ENCODE data around the gene RAB36. TPM values are rescaled to one million over a fixed set of nuclear protein-coding genes. Genes with fewer than 3 reads are reported as not detected.
A peak's percentile ranks its signal among the peaks of the same experiment; 100 is the strongest.

Gene RAB36
- total and polyA plus RNA-seq, 3 experiments from 2014 or later: 0.93 to 1.5 (median 1.5) TPM

DNA sequence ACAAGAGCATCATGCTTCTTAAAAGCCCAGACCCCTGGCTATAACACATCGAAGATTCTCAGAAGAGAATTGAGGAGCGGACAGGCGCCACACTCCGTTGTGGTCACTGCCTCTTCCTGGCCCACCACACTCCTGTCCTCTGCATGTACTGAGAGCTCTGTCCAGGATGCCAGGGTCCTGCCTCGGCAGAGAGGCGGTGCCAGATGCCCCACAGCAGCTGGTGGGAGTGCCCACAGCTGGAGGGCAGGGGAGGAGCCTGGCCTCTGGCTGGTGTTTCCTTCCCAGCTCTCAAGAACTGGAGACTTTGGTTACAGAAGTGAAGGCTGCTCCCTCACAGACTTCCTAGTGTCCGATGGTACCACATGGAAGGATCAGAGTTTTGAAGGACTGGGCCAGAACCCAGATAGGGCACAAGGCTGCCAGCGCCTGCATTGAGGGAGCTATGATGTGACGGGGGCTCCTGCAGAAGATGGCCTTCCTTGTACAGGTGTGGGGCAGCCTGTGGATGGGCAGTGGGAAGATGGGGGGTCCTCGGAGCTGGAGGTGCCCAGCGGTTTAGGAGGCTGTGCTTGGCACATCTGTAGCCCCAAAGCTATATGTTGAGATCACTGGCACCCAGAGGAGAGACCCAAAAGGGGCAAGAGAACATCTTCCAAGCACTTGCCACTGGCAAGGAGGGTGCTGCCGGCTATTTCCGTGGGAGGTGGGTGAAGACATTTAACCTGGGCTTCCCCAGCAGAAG, 22.9 kb upstream of the RAB36 start:
- Mint-ChIP-seq H3K9me3 (no peaks in the 10 kb centered on the region), H3K4me1 (peaks cover 11 to 25% (median 11%) of the 10 kb centered on the region in 3 donors), H3K36me3 (peaks cover 0 to 4% (median 0%) of the 10 kb centered on the region in 3 donors), H3K27me3 (no peaks in the 10 kb centered on the region), H3K4me3 (no peak overlapping the region), H3K27ac (peak overlapping the region in 3 of 8 donors; percentile 38 to 95 (median 43))
- Histone ChIP-seq H3K4me3 (ENCODE audit: low read length) (no peak overlapping the region), H3K9me3 (ENCODE audit: low read length) (no peaks in the 10 kb centered on the region), H3K27me3 (ENCODE audit: insufficient read depth, low read length, poor library complexity, severe bottlenecking) (peaks cover 4% of the 10 kb centered on the region), H3K36me3 (ENCODE audit: insufficient read depth, low read length) (no peaks in the 10 kb centered on the region), H3K27ac (ENCODE audit: low read depth, low read length) (no peak overlapping the region), H3K4me1 (ENCODE audit: insufficient read depth, low read length) (peaks cover 16% of the 10 kb centered on the region)
- no peak for DNase-seq
- ChIA-PET CTCF (interaction anchor here (1.0 to 1.2 kb wide), 3 partner anchors 9 to 369 kb away, joined by 3 read pairs; partner anchors contain the start of gene RAB36), POLR2A (no interaction called here)

- Mint-ChIP-seq H3K36me3 (peaks cover 0 to 4% (median 0%) of the 10 kb centered on the region in 3 donors), H3K27me3 (no peaks in the 10 kb centered on the region), H3K4me3 (no peak overlapping the region), H3K9me3 (no peaks in the 10 kb centered on the region), H3K27ac (peak overlapping the region in 4 of 8 donors; percentile 6 to 66 (median 25)), H3K4me1 (peaks cover 11 to 26% (median 12%) of the 10 kb centered on the region in 3 donors)
- CTCF ChIA-PET: interaction anchor here (0.7 to 7.1 kb wide), 4 partner anchors 9 to 165 kb away, joined by 3 to 106 read pairs (median 4); no protein-coding TSS in a partner anchor
- no peaks in the 10 kb centered on the region for H3K36me3 ChIP-seq (ENCODE audit: insufficient read depth, low read length)
- no peak for DNase-seq
- no peaks in the 10 kb centered on the region for H3K9me3 ChIP-seq (ENCODE audit: low read length)
- H3K27ac ChIP-seq (ENCODE audit: low read depth, low read length): no peak overlapping the region
- H3K27me3 ChIP-seq (ENCODE audit: insufficient read depth, low read length, poor library complexity, severe bottlenecking): peaks cover 4% of the 10 kb centered on the region
- H3K4me3 ChIP-seq (ENCODE audit: low read length): no peak overlapping the region
- POLR2A ChIA-PET: interaction anchor here (0.7 kb wide), 1 partner anchor 356 kb away, joined by 8 read pairs; no protein-coding TSS in a partner anchor
- peaks cover 16% of the 10 kb centered on the region for H3K4me1 ChIP-seq (ENCODE audit: insufficient read depth, low read length)
Measured at GRCh38 chr22:23122992-23123803, 22.1 kb upstream of the RAB36 start.

GRCh38 chr22:23123804-23124254, 21.4 kb upstream of the RAB36 start:
- no peaks in the 10 kb centered on the region for H3K27me3 Mint-ChIP-seq
- H3K4me1 Mint-ChIP-seq: peaks cover 14 to 28% (median 16%) of the 10 kb centered on the region in 3 donors
- DNase-seq: no peak
- H3K4me3 Mint-ChIP-seq: no peak overlapping the region
- H3K4me3 ChIP-seq (ENCODE audit: low read length): no peak overlapping the region
- H3K27me3 ChIP-seq (ENCODE audit: insufficient read depth, low read length, poor library complexity, severe bottlenecking): peaks cover 4% of the 10 kb centered on the region
- no peak overlapping the region for H3K27ac ChIP-seq (ENCODE audit: low read depth, low read length)
- H3K36me3 Mint-ChIP-seq: peaks cover 0 to 4% (median 0%) of the 10 kb centered on the region in 3 donors
- no peaks in the 10 kb centered on the region for H3K36me3 ChIP-seq (ENCODE audit: insufficient read depth, low read length)
- peak overlapping the region in 2 of 8 donors; percentile 21 to 29 for H3K27ac Mint-ChIP-seq
- peaks cover 16% of the 10 kb centered on the region for H3K4me1 ChIP-seq (ENCODE audit: insufficient read depth, low read length)
- ChIA-PET CTCF (interaction anchor here (0.7 to 7.1 kb wide), 3 partner anchors 10 to 166 kb away, joined by 3 to 106 read pairs (median 4); no protein-coding TSS in a partner anchor), POLR2A (interaction anchor here (0.7 kb wide), 1 partner anchor 356 kb away, joined by 8 read pairs; no protein-coding TSS in a partner anchor)
- no peaks in the 10 kb centered on the region for H3K9me3 Mint-ChIP-seq
- no peaks in the 10 kb centered on the region for H3K9me3 ChIP-seq (ENCODE audit: low read length)

- Histone ChIP-seq H3K27me3 (ENCODE audit: insufficient read depth, low read length, poor library complexity, severe bottlenecking) (peaks cover 4% of the 10 kb centered on the region), H3K4me1 (ENCODE audit: insufficient read depth, low read length) (peaks cover 7% of the 10 kb centered on the region), H3K4me3 (ENCODE audit: low read length) (no peak overlapping the region), H3K36me3 (ENCODE audit: insufficient read depth, low read length) (no peaks in the 10 kb centered on the region), H3K27ac (ENCODE audit: low read depth, low read length) (no peak overlapping the region), H3K9me3 (ENCODE audit: low read length) (no peaks in the 10 kb centered on the region)
- no peaks in the 10 kb centered on the region for H3K9me3 Mint-ChIP-seq
- H3K36me3 Mint-ChIP-seq: no peaks in the 10 kb centered on the region
- POLR2A ChIA-PET: interaction anchor here (0.6 kb wide), 1 partner anchor 11 kb away, joined by 5 read pairs; no protein-coding TSS in a partner anchor
- CTCF ChIA-PET: interaction anchor here (1.7 to 7.1 kb wide), 2 partner anchors 9 to 167 kb away, joined by 4 to 106 read pairs; no protein-coding TSS in a partner anchor
- H3K4me3 Mint-ChIP-seq: no peak overlapping the region
- DNase-seq: no peak
- no peak overlapping the region for H3K27ac Mint-ChIP-seq
- H3K27me3 Mint-ChIP-seq: no peaks in the 10 kb centered on the region
- peaks cover 7 to 19% (median 8%) of the 10 kb centered on the region in 3 donors for H3K4me1 Mint-ChIP-seq
Measured at GRCh38 chr22:23124611-23125511, 20.4 kb upstream of the RAB36 start.

GRCh38 chr22:23125512-23126103, 19.7 kb upstream of the RAB36 start:
- H3K4me3 ChIP-seq (ENCODE audit: low read length): no peak overlapping the region
- H3K9me3 ChIP-seq (ENCODE audit: low read length): no peaks in the 10 kb centered on the region
- no peak for DNase-seq
- H3K36me3 Mint-ChIP-seq: no peaks in the 10 kb centered on the region
- H3K27me3 ChIP-seq (ENCODE audit: insufficient read depth, low read length, poor library complexity, severe bottlenecking): peaks cover 5% of the 10 kb centered on the region
- H3K4me1 Mint-ChIP-seq: peaks cover 4 to 11% (median 5%) of the 10 kb centered on the region in 3 donors
- H3K9me3 Mint-ChIP-seq: no peaks in the 10 kb centered on the region
- H3K27me3 Mint-ChIP-seq: no peaks in the 10 kb centered on the region
- CTCF ChIA-PET: interaction anchor here (7.1 kb wide), 1 partner anchor 168 kb away, joined by 106 read pairs; no protein-coding TSS in a partner anchor
- POLR2A ChIA-PET: interaction anchor here (0.6 kb wide), 1 partner anchor 1497 kb away, joined by 3 read pairs; no protein-coding TSS in a partner anchor
- no peak overlapping the region for H3K4me3 Mint-ChIP-seq
- H3K36me3 ChIP-seq (ENCODE audit: insufficient read depth, low read length): no peaks in the 10 kb centered on the region
- no peak overlapping the region for H3K27ac Mint-ChIP-seq
- H3K27ac ChIP-seq (ENCODE audit: low read depth, low read length): no peak overlapping the region
- no peaks in the 10 kb centered on the region for H3K4me1 ChIP-seq (ENCODE audit: insufficient read depth, low read length)

DNA sequence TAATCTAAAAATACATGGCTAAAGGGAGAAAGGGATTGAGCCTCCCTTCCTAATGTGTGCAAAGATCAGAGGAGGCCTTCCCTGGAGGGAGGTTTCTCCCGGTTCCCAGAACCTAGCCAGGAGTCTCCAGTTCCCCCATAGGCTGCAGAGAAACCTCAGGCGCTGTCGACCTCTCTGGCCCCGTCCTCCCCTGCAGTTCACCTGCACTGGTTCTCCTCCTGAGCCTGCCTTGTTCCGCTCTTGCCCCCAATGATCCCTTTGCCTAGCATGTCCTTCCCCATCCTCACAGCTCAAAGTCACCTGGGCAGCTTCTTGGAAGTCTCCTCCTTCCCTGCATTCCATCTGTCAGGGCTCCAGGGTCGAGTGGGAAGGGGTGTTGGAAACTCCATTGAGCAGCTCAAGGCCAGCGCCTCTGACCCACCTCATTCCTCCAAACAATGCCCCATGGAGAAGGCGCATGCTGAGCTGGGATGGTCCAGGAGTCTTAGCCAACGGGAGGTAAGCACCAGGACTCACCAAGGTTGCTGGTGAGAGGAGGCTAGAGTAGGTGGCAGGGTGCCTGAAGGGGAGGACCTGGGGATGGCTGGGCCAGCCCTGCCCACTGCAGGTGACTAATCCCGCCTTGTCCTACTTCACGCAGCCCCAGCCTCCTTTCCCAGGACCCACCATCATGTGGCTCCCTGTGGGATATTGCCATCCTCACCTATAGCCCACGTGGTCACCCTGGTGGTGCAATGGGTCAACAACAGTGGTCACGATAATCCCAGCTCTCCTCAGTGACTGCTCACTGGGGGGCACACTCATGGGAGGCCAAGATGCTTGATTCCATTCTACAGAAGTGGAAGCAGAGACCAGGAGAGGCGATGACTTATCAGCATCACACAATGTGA, 18.9 kb upstream of the RAB36 start:
- Mint-ChIP-seq H3K36me3 (no peaks in the 10 kb centered on the region), H3K4me1 (peaks cover 3 to 6% (median 5%) of the 10 kb centered on the region in 3 donors), H3K9me3 (no peaks in the 10 kb centered on the region), H3K27ac (peak overlapping the region in 2 of 8 donors; percentile 17 to 56), H3K27me3 (no peaks in the 10 kb centered on the region), H3K4me3 (no peak overlapping the region)
- peaks cover 12% of the 10 kb centered on the region for H3K27me3 ChIP-seq (ENCODE audit: insufficient read depth, low read length, poor library complexity, severe bottlenecking)
- H3K4me3 ChIP-seq (ENCODE audit: low read length): no peak overlapping the region
- H3K36me3 ChIP-seq (ENCODE audit: insufficient read depth, low read length): no peaks in the 10 kb centered on the region
- H3K4me1 ChIP-seq (ENCODE audit: insufficient read depth, low read length): no peaks in the 10 kb centered on the region
- no peak for DNase-seq
- ChIA-PET CTCF (interaction anchor here (1.2 to 7.1 kb wide), 4 partner anchors 12 to 168 kb away, joined by 3 to 106 read pairs (median 4); no protein-coding TSS in a partner anchor), POLR2A (interaction anchor here (0.6 kb wide), 1 partner anchor 1496 kb away, joined by 3 read pairs; no protein-coding TSS in a partner anchor)
- H3K27ac ChIP-seq (ENCODE audit: low read depth, low read length): no peak overlapping the region
- H3K9me3 ChIP-seq (ENCODE audit: low read length): no peaks in the 10 kb centered on the region
